Chondrocyte (in vitro differentiated cells): ENCODE results near the gene COQ10A. TPM values are rescaled to one million over a fixed set of nuclear protein-coding genes. Genes with fewer than 3 reads are reported as not detected.

Experiments
- DNase-seq: peaks from one replicate; pipeline ENCODE4 v3.0.0; 2021; ENCODE audit warnings: mixed read lengths, low spot score
- H3K27ac Mint-ChIP-seq: one replicate; pipeline ENCODE4 v1.8.0; 2021; ENCODE audit warnings: mild to moderate bottlenecking, moderate library complexity, mixed read lengths; ENCODE audit not compliant: unreplicated experiment
- H3K27me3 Mint-ChIP-seq: 2 replicates; pipeline ENCODE4 v1.8.0; 2021; ENCODE audit warnings: low read depth, mixed read lengths
- H3K36me3 Mint-ChIP-seq: 2 replicates; pipeline ENCODE4 v1.8.0; 2021; ENCODE audit warnings: low read depth, mixed read lengths
- H3K4me1 Mint-ChIP-seq: 2 replicates; pipeline ENCODE4 v1.8.0; 2021; ENCODE audit warnings: low read depth, mild to moderate bottlenecking, mixed read lengths
- H3K4me3 Mint-ChIP-seq: one replicate; pipeline ENCODE4 v1.8.0; 2021; ENCODE audit warnings: mild to moderate bottlenecking, moderate library complexity, mixed read lengths; ENCODE audit not compliant: unreplicated experiment
- H3K9me3 Mint-ChIP-seq: 2 replicates; pipeline ENCODE4 v1.8.0; 2021; ENCODE audit warnings: low read depth, mixed read lengths
- CTCF ChIP-seq: fragments of 200-600 bp; sonication (generic); IDR thresholded peaks from 2 replicates; pipeline ENCODE4 v1.5.0; 2021; ENCODE audit warnings: antibody characterized with exemption, mild to moderate bottlenecking, moderate library complexity
- total RNA-seq: library from RNA; stranded (reverse); gene quantifications from 3 replicates; pipeline ENCODE4 v1.2.1, GENCODE V29; 2021

COQ10A gene
- total RNA-seq, 1 donor from 2014 or later = 9.8 TPM

GRCh38 chr12:56229082-56229481 is 37.7 kb upstream of the COQ10A start:
- no peaks in the 10 kb centered on the region for H3K9me3 Mint-ChIP-seq
- no peaks in the 10 kb centered on the region for H3K27me3 Mint-ChIP-seq
- TF ChIP-seq CTCF = no peak
- peaks cover 4% of the 10 kb centered on the region for H3K36me3 Mint-ChIP-seq
- H3K27ac Mint-ChIP-seq = no peak overlapping the region
- H3K4me3 Mint-ChIP-seq = no peak overlapping the region
- peaks cover 14% of the 10 kb centered on the region for H3K4me1 Mint-ChIP-seq
- DNase-seq = no peak

- Mint-ChIP-seq H3K27me3 (no peaks in the 10 kb centered on the region), H3K27ac (no peak within 1 kb of the TSS), H3K4me1 (peaks cover 7% of the 10 kb centered on the region), H3K4me3 (no peak within 1 kb of the TSS), H3K9me3 (no peaks in the 10 kb centered on the region), H3K36me3 (peaks cover 4% of the 10 kb centered on the region)
- no peak for DNase-seq
- no peak for TF ChIP-seq CTCF
Measured at GRCh38 chr12:56229916-56230431, 36.8 kb upstream of the COQ10A start, which contains the start of gene SLC39A5. Gene SLC39A5, plus strand, starts transcription at chr12:56230051. Its CDS starts 1,224 bp downstream, at chr12:56231275.

GRCh38 chr12:56230432-56231183 is 36.1 kb upstream of the COQ10A start:
- Mint-ChIP-seq H3K4me1 (peaks cover under 1% of the 10 kb centered on the region), H3K4me3 (no peak overlapping the region)
- no peak for DNase-seq

GRCh38 chr12:56231184-56231582 is 35.6 kb upstream of the COQ10A start:
- Mint-ChIP-seq H3K27me3 (no peaks in the 10 kb centered on the region), H3K36me3 (peaks cover 3% of the 10 kb centered on the region), H3K4me1 (no peaks in the 10 kb centered on the region), H3K4me3 (no peak overlapping the region), H3K9me3 (no peaks in the 10 kb centered on the region), H3K27ac (no peak overlapping the region)
- TF ChIP-seq CTCF = no peak
- DNase-seq = no peak

More at GRCh38 chr12:56230432-56231183, 36.1 kb upstream of the COQ10A start:
- no peaks in the 10 kb centered on the region for H3K9me3 Mint-ChIP-seq
- no peaks in the 10 kb centered on the region for H3K27me3 Mint-ChIP-seq
- H3K27ac Mint-ChIP-seq = no peak overlapping the region
- TF ChIP-seq CTCF = no peak
- peaks cover 4% of the 10 kb centered on the region for H3K36me3 Mint-ChIP-seq

DNA sequence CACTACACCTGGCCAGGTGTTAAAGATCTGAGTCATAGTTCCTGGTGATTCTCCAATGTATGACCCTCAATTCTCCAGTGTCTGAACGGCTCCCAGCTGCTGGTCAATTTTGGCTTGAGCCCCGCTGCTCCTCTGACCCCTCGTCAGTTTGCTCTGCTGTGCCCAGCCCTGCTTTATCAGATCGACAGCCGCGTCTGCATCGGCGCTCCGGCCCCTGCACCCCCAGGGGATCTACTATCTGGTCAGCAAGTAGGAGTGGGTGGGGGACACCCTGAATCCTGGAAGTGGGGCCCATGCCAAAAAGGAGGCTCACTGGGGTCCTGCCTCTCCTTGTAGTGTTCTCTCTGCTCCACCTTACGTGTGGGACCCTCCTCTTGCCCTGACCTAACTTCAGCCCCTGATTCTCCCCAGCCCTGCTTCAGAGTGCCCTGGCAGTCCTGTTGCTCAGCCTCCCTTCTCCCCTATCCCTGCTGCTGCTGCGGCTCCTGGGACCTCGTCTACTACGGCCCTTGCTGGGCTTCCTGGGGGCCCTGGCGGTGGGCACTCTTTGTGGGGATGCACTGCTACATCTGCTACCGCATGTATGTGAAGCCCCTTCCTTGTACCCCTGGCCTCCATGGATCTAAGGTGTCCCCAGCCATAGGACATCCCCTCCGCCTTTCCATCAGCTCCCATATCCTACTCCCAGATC is 31.9 kb upstream of the COQ10A start:
- no peak for TF ChIP-seq CTCF
- Mint-ChIP-seq H3K27me3 (no peaks in the 10 kb centered on the region), H3K36me3 (peaks cover 2% of the 10 kb centered on the region), H3K27ac (no peak overlapping the region), H3K4me3 (no peak overlapping the region), H3K4me1 (no peaks in the 10 kb centered on the region), H3K9me3 (no peaks in the 10 kb centered on the region)
- no peak for DNase-seq
